Smooth muscle cell of the umbilical artery (primary cell): ENCODE data around the gene PTPRA. TPM values are rescaled to one million over a fixed set of nuclear protein-coding genes. Genes with fewer than 3 reads are reported as not detected.

ENCODE experiments used
- total RNA-seq: library from RNA; depleted of rRNA; stranded (reverse); fragments of >200 nt; gene quantifications from 2 replicates; pipeline ENCODE4 v1.2.3, GENCODE V29; 2014

The PTPRA gene
- total RNA-seq, result 20.2 and 32.8 TPM in 2 replicates

GRCh38 chr20:2873010-2873746 is at the start of gene PTPRA:
Gene PTPRA (plus strand): TSS chr20:2873481. CDS start chr20:2964278, 90,797 bp downstream.

GRCh38 chr20:2840138-2840966 is 32.9 kb upstream of the PTPRA start, which contains the start of the genes PCED1A and VPS16:
Gene PCED1A (minus strand): TSS chr20:2840655. CDS start chr20:2839912, 743 bp downstream.
Gene VPS16 (plus strand): TSS chr20:2840745. CDS start chr20:2840775, 30 bp downstream.

GRCh38 chr20:3043322-3043721 is 170.0 kb downstream of the PTPRA start, which contains the start of gene GNRH2:
Gene GNRH2 (plus strand): TSS chr20:3043622. CDS start chr20:3044415, 793 bp downstream.

GRCh38 chr20:3045816-3046676 is 172.8 kb downstream of the PTPRA start, which contains the start of gene MRPS26:
Gene MRPS26 (plus strand): TSS chr20:3046052. CDS start chr20:3046069, 17 bp downstream.

GRCh38 chr20:3071610-3072529 is 198.6 kb downstream of the PTPRA start, which contains the start of gene OXT:
Gene OXT (plus strand): TSS chr20:3071620. CDS start chr20:3071656, 36 bp downstream.

GRCh38 chr20:3084283-3084985 is 211.2 kb downstream of the PTPRA start, which contains the start of gene AVP:
Gene AVP (minus strand): TSS chr20:3084724. CDS start chr20:3084674, 50 bp downstream.

Other genes starting within 250 kb of the PTPRA start
- gene NOP56, start 220.8 kb upstream of the PTPRA start, total RNA-seq, result 119 and 127 TPM in 2 replicates
- gene IDH3B, start 209.3 kb upstream of the PTPRA start, total RNA-seq, result 62.1 and 66.0 TPM in 2 replicates
- 1.8 and 1.9 TPM in 2 replicates for gene EBF4, start 180.7 kb upstream of the PTPRA start, total RNA-seq
- gene CPXM1, start 72.9 kb upstream of the PTPRA start, total RNA-seq, result 1.1 and 3.9 TPM in 2 replicates
- gene C20orf141, start 58.5 kb upstream of the PTPRA start, total RNA-seq, result not detected in 2 replicates
- not detected in 2 replicates for gene TMEM239, start 57.1 kb upstream of the PTPRA start, total RNA-seq
- gene PCED1A, start 32.8 kb upstream of the PTPRA start, total RNA-seq, result 26.5 and 33.0 TPM in 2 replicates
- 51.2 and 57.6 TPM in 2 replicates for gene VPS16, start 32.7 kb upstream of the PTPRA start, total RNA-seq
- 0.59 TPM in 1 of 2 replicates, not detected in the other for gene GNRH2, start 170.1 kb downstream of the PTPRA start, total RNA-seq
- gene MRPS26, start 172.6 kb downstream of the PTPRA start, total RNA-seq, result 25.2 and 30.6 TPM in 2 replicates
- gene OXT, start 198.1 kb downstream of the PTPRA start, total RNA-seq, result not detected in 2 replicates
- gene AVP, start 211.2 kb downstream of the PTPRA start, total RNA-seq, result not detected in 2 replicates